GM13977 (cell line): ENCODE results near the gene ZSWIM7.

Experiments used
- DNase-seq: peaks from one replicate; pipeline ENCODE4 v3.0.0; 2012; ENCODE audit warnings: low spot score
- in situ Hi-C: fragments of 300-500 bp; cut with MboI; formaldehyde crosslinking; loops from one replicate; pipeline ENCODE4 v1.12.0; 2022; ENCODE audit warnings: low sequenced_read_pairs, low pct_unique_long_range_greater_than_20kb, mixed read lengths, inconsistent platforms; ENCODE audit not compliant: unreplicated experiment
- TF ChIP-seq, protein P1 (sequence below): IDR thresholded peaks from 2 replicates; pipeline ENCODE4 v1.5.1; 2012; ENCODE audit warnings: mild to moderate bottlenecking, control low read depth; ENCODE audit not compliant: insufficient read depth; ENCODE audit errors: extremely low read depth, missing control alignments

ZSWIM7 gene

DNA sequence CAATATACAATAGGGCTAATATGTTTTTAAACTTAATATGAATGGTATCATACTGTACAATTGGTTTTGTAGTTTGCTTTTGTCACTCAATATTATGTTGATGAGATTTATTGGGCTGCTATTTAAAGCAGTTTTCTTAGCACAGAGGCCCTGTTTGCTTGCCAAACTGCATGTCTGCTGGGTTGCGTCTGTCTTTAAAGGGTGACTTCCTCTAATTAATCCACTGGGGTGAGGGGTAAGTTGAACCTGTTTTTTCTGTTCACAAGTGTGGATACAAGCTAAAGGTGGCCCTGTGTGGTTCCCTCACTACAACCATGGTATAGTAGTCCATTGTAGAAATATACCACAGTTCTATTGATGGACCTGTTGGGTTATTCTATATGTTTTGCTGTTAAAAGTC, 19.8 kb upstream of the ZSWIM7 start:
- TF ChIP-seq, protein P1, sequence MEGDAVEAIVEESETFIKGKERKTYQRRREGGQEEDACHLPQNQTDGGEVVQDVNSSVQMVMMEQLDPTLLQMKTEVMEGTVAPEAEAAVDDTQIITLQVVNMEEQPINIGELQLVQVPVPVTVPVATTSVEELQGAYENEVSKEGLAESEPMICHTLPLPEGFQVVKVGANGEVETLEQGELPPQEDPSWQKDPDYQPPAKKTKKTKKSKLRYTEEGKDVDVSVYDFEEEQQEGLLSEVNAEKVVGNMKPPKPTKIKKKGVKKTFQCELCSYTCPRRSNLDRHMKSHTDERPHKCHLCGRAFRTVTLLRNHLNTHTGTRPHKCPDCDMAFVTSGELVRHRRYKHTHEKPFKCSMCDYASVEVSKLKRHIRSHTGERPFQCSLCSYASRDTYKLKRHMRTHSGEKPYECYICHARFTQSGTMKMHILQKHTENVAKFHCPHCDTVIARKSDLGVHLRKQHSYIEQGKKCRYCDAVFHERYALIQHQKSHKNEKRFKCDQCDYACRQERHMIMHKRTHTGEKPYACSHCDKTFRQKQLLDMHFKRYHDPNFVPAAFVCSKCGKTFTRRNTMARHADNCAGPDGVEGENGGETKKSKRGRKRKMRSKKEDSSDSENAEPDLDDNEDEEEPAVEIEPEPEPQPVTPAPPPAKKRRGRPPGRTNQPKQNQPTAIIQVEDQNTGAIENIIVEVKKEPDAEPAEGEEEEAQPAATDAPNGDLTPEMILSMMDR: no peak
- no peak for DNase-seq
- in situ Hi-C loops: no loop called here

DNA sequence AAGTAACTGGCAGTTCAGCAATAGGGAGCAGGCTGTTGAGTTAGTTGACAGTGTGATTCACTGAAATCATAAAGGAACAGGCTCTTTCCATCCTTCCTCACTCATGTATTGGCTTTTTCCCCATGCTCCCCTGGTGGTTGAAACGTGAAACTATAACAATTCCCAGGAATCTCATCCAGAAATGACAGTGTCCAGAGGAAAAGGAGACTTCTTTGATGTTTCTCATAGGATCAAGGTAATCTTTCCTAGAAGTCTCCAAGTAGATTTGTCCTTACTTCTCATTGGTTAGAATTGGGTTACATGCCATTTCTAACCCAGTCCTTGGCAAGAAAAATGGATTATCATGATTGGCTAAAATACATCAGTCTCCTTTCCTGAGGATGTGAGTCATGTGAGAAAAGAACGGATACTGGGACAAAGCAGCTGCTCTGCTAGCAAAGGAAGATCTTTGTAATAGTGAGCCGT, 14.5 kb upstream of the ZSWIM7 start:
- TF ChIP-seq, protein P1: no peak
- in situ Hi-C loops: no loop called here
- no peak for DNase-seq

- TF ChIP-seq, protein P1: no peak
- in situ Hi-C loops: no loop called here
- no peak for DNase-seq
Measured at GRCh38 chr17:16007439-16007838, 7.9 kb upstream of the ZSWIM7 start.

DNA sequence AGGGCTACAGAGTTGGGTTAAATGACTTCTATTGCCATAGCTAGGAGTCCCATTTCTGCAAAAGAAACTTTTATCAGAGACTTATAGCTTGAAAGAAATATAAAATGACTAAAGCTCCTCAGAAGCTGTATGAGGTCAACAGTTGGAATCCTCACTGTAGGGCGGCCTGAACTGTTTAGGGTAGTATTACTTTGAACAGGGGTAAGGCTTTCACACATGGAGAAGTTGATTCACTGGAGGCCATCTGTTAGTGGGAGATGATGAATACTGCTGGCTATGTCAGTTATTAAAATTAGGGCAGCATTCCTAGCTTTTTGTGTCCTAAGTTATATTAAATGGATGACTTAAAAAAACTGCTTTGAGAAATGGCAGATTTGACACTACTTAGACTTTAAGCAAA, 6.1 kb upstream of the ZSWIM7 start:
- in situ Hi-C loops: no loop called here
- DNase-seq: no peak
- TF ChIP-seq, protein P1: no peak

DNA sequence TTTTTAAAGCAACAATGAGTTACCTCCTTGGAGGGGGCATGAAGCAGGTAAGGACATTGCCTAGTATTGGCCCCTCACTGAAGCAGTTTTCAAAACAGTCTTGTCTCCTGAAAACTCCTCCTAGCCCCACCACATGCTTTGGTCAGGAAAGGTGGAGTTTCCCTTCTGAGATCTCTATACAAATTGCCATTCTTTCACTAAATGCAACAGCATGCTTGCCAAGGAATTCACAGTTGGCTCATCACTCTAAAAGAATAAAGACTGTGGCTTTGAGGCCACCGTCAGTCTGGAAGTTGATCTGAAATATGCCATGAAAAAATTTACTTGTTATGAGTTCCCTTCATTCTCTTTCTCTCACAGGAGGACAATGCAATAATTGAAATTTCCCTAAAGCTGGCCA, 4.3 kb upstream of the ZSWIM7 start:
- TF ChIP-seq, protein P1: no peak
- DNase-seq: no peak
- in situ Hi-C loops: no loop called here

DNA sequence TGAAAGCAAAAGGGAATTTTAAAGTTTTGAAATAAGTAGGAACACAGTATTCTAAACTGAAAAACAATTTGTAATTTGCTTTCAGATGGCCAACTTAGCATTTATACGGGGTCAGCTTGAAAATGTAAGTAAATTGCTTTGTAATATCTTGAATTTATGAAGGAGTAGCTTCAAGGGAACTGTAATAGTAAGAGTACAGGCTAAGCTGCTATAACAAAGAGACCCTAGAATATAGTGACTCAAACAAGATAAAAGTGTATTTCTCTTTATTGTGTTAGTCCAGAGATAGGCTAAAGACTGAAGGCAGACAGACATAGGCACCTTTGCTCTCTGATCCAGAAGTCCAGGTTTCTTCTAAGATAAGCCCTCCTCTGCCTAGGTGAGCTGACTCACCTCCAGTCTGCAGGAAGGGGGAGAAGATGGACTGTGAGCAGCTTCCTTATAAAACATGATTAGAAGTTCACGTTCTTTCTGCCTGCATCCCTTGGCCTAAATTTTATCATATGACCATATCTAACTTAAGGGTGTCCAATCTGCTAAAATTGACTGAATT, 3.3 kb upstream of the ZSWIM7 start:
- TF ChIP-seq, protein P1: no peak
- no peak for DNase-seq
- in situ Hi-C loops: no loop called here
